Tibial nerve (tissue), 4 donors: Measurements from ENCODE around the gene CCDC9B. TPM values are rescaled to one million over a fixed set of nuclear protein-coding genes. Genes with fewer than 3 reads are reported as not detected.

Experiments used
- DNase-seq, 2 donors: peaks; one replicate each; pipeline ENCODE4 v3.0.0-alpha.2; 2019; ENCODE audit warnings: low spot score in 2 of 2
- H3K27ac ChIP-seq, 4 donors: fragments of 200-600 bp; sonication (generic) in 3 of 4; one replicate each; pipeline ENCODE4 v1.5.1; 2017 to 2019; ENCODE audit warnings: mild to moderate bottlenecking in 1 of 4
- H3K27me3 ChIP-seq, 2 donors: fragments of 200-600 bp; sonication (generic) in 1 of 2; one replicate each; pipeline versions ENCODE4 v1.5.1 to v1.6.0; 2017 to 2019
- H3K36me3 ChIP-seq, 3 donors: fragments of 200-600 bp; sonication (generic); one replicate each; pipeline ENCODE4 v1.5.1; 2018 to 2019
- H3K4me1 ChIP-seq, 4 donors: fragments of 200-600 bp; sonication (generic) in 3 of 4; one replicate each; pipeline ENCODE4 v1.5.1; 2017 to 2019
- H3K4me3 ChIP-seq, 4 donors: fragments of 200-600 bp; sonication (generic) in 3 of 4; one replicate each; pipeline ENCODE4 v1.5.1; 2017 to 2019; ENCODE audit warnings: mild to moderate bottlenecking in 1 of 4, moderate library complexity in 1 of 4
- H3K9me3 ChIP-seq, 4 donors: fragments of 200-600 bp; sonication (generic) in 3 of 4; one replicate each; pipeline ENCODE4 v1.5.1; 2017 to 2019
- CTCF ChIP-seq, 5 experiments: fragments of 200-600 bp in 3 of 5; fragments of 450-650 bp in 2 of 5; sonication (generic) in 3 of 5; IDR thresholded peaks; one replicate each; pipeline ENCODE4 v1.5.1; 2016 to 2019; ENCODE audit warnings: antibody characterized with exemption in 5 of 5, mild to moderate bottlenecking in 3 of 5, moderate library complexity in 2 of 5
- EP300 ChIP-seq, 2 donors: sonication (generic); formaldehyde crosslinking; IDR thresholded peaks; one replicate each; pipeline ENCODE4 v1.6.1; 2017; ENCODE audit warnings: antibody characterized with exemption in 2 of 2, mild to moderate bottlenecking in 1 of 2
- POLR2A ChIP-seq, 2 donors: fragments of 450-650 bp; IDR thresholded peaks; one replicate each; pipeline ENCODE4 v1.6.1; 2017; ENCODE audit warnings: antibody characterized with exemption in 2 of 2, mild to moderate bottlenecking in 2 of 2, moderate library complexity in 2 of 2
- WGBS, 2 donors: methylation state at CpG; one replicate each; pipeline ENCODE4 v1.1.5; 2018; 5-methylcytosine and 5-hydroxymethylcytosine counted together
- total RNA-seq, 4 donors: library from RNA; depleted of rRNA; stranded (reverse); fragments of >200 nt; gene quantifications; one replicate each; pipeline ENCODE4 v1.1.0, GENCODE V29; 2016

CCDC9B gene
- total RNA-seq, 4 donors from 2014 or later, result 19.3 to 22.8 (median 21.2) TPM

GRCh38 chr15:40317580-40317979 is 23.2 kb downstream of the CCDC9B start:
- DNase-seq, result no peak
- WGBS, 2 donors, result 51 to 58% methylated on average over 4 of the region's 4 CpGs

GRCh38 chr15:40316931-40317330 is 23.8 kb downstream of the CCDC9B start:
- Histone ChIP-seq H3K27me3 (no peaks in the 10 kb centered on the region), H3K4me3 (no peak overlapping the region), H3K9me3 (no peaks in the 10 kb centered on the region), H3K4me1 (peaks cover 0 to 8% (median 0%) of the 10 kb centered on the region in 4 donors), H3K27ac (no peak overlapping the region), H3K36me3 (no peaks in the 10 kb centered on the region)
- DNase-seq, result no peak
- 78 to 82% methylated on average over 3 of the region's 3 CpGs for WGBS, 2 donors
- TF ChIP-seq POLR2A (IDR thresholded peaks at IDR 0.05) (no peak), EP300 (IDR thresholded peaks at IDR 0.05) (no peak), CTCF (IDR thresholded peaks at IDR 0.05) (no peak)

More at GRCh38 chr15:40317580-40317979, 23.2 kb downstream of the CCDC9B start:
- H3K4me3 ChIP-seq, result no peak overlapping the region
- no peaks in the 10 kb centered on the region for H3K27me3 ChIP-seq
- peaks cover 0 to 9% (median 0%) of the 10 kb centered on the region in 4 donors for H3K4me1 ChIP-seq
- TF ChIP-seq EP300 (IDR thresholded peaks at IDR 0.05) (no peak), CTCF (IDR thresholded peaks at IDR 0.05) (no peak), POLR2A (IDR thresholded peaks at IDR 0.05) (no peak)
- H3K27ac ChIP-seq, result no peak overlapping the region
- H3K36me3 ChIP-seq, result no peaks in the 10 kb centered on the region
- no peaks in the 10 kb centered on the region for H3K9me3 ChIP-seq

- no peaks in the 10 kb centered on the region for H3K9me3 ChIP-seq
- H3K27ac ChIP-seq, result no peak overlapping the region
- no peak for DNase-seq
- WGBS, 2 donors, result 74 to 78% methylated on average over 4 of the region's 4 CpGs
- no peak overlapping the region for H3K4me3 ChIP-seq
- peaks cover 0 to 8% (median 0%) of the 10 kb centered on the region in 4 donors for H3K4me1 ChIP-seq
- TF ChIP-seq EP300 (IDR thresholded peaks at IDR 0.05) (no peak), CTCF (IDR thresholded peaks at IDR 0.05) (no peak), POLR2A (IDR thresholded peaks at IDR 0.05) (no peak)
- H3K36me3 ChIP-seq, result no peaks in the 10 kb centered on the region
- peaks cover 0 to 5% of the 10 kb centered on the region in 2 donors for H3K27me3 ChIP-seq
These were observed 25.9 kb downstream of the CCDC9B start for GRCh38 chr15:40314723-40315276.

- Histone ChIP-seq H3K9me3 (no peaks in the 10 kb centered on the region), H3K4me1 (peaks cover 0 to 8% (median 0%) of the 10 kb centered on the region in 4 donors), H3K27ac (no peak overlapping the region), H3K27me3 (peaks cover 0 to 5% of the 10 kb centered on the region in 2 donors), H3K36me3 (no peaks in the 10 kb centered on the region), H3K4me3 (no peak overlapping the region)
- 40 to 42% methylated on average over 10 of the region's 10 CpGs for WGBS, 2 donors
- no peak for TF ChIP-seq POLR2A (IDR thresholded peaks at IDR 0.05)
- TF ChIP-seq CTCF (IDR thresholded peaks at IDR 0.05), result no peak
- TF ChIP-seq EP300 (IDR thresholded peaks at IDR 0.05), result no peak
- DNase-seq, result peak in 1 of 2 donors; percentile 64
These were observed 27.0 kb downstream of the CCDC9B start for GRCh38 chr15:40313531-40314398.
